HepG2 (cell line): ENCODE results near the gene SRSF10. TPM values are rescaled to one million over a fixed set of nuclear protein-coding genes. Genes with fewer than 3 reads are reported as not detected.

ENCODE experiments used
- ATAC-seq: fragments of 200-7000 bp; cut with Tn5 transposase; 3 replicates; pipeline ENCODE4 v1.9.1; 2020; ENCODE audit warnings: mild to moderate bottlenecking, moderate library complexity
- BruUV-seq: library from RNA; stranded (reverse); fragments of 400-500 nt; replicated peaks from 2 replicates; lab custom pipeline; 2021; lab: Mats Ljungman, UMichigan
- CTCF ChIA-PET: fragments of 300-600 bp; formaldehyde crosslinking; extraction: SDS; loops from one replicate; lab custom pipeline; 2021; ENCODE audit warnings: low total read pairs, inconsistent platforms, low intra/inter-chr PET ratio; lab: Yijun Ruan, JAX
- POLR2A ChIA-PET: fragments of 350-600 bp; sonication (Branson Sonifier 250); formaldehyde crosslinking; loops from one replicate; lab custom pipeline; 2020; ENCODE audit warnings: antibody characterized with exemption, inconsistent platforms; lab: Yijun Ruan, JAX
- DNase-seq: peaks from one replicate; pipeline ENCODE4 v3.0.0-alpha.2; 2015; ENCODE audit warnings: low spot score
- FAIRE-seq: peaks from 3 replicates; lab custom pipeline; 2011; peaks lifted over from hg19 to GRCh38; lab: Jason Lieb, UNC
- H2AFZ ChIP-seq: one replicate; pipeline ENCODE4 v1.6.1; 2011; ENCODE audit warnings: low read length, inconsistent platforms
- H3K27ac ChIP-seq: fragments of 300-600 bp; 3 replicates; pipeline ENCODE4 v1.8.0; 2011; ENCODE audit warnings: mixed run types, mild to moderate bottlenecking, mixed read lengths, low read length, inconsistent platforms; ENCODE audit not compliant: insufficient read depth; ENCODE audit errors: extremely low read length
- H3K27me3 ChIP-seq, 2 experiments: fragments of 200-600 bp in 1 of 2; 2 replicates in 1 of 2; 3 replicates in 1 of 2; pipeline versions ENCODE4 v1.6.0 to v1.8.0; 2011; ENCODE audit warnings: low read length in 2 of 2, mild to moderate bottlenecking in 2 of 2, moderate library complexity in 2 of 2, inconsistent platforms in 1 of 2; ENCODE audit not compliant: insufficient read depth in 2 of 2, control insufficient read depth in 1 of 2
- H3K36me3 ChIP-seq, 2 experiments: fragments of 200-600 bp in 1 of 2; replicated peaks in 1 of 2; 2 replicates in 1 of 2; 3 replicates in 1 of 2; pipeline versions ENCODE4 v1.5.1 to v1.8.0; 2011; ENCODE audit warnings: low read length in 2 of 2, inconsistent platforms in 1 of 2; ENCODE audit not compliant: insufficient read depth in 2 of 2, control insufficient read depth in 1 of 2
- H3K4me1 ChIP-seq: 2 replicates; pipeline ENCODE4 v1.5.1; 2012; ENCODE audit warnings: low read length, inconsistent platforms; ENCODE audit not compliant: insufficient read depth
- H3K4me2 ChIP-seq: 2 replicates; pipeline ENCODE4 v1.6.0; 2011; ENCODE audit warnings: low read depth, low read length, inconsistent platforms
- H3K4me3 ChIP-seq, 3 experiments: fragments of 200-600 bp in 1 of 3; sonication (generic), shearing (Covaris generic) in 1 of 3; replicated peaks in 1 of 3; 2 replicates each; pipeline ENCODE4 v1.5.1; 2011 to 2016; ENCODE audit warnings: low read length in 3 of 3, inconsistent platforms in 2 of 3, low read depth in 2 of 3, mild to moderate bottlenecking in 2 of 3, control low read depth in 1 of 3, mixed read lengths in 1 of 3; ENCODE audit not compliant: insufficient read depth in 1 of 3
- H3K79me2 ChIP-seq: one replicate; pipeline ENCODE4 v1.6.1; 2011; ENCODE audit warnings: low read length, inconsistent platforms; ENCODE audit not compliant: insufficient read depth
- H3K9ac ChIP-seq: 2 replicates; pipeline ENCODE4 v1.6.0; 2011; ENCODE audit warnings: mild to moderate bottlenecking, low read depth, low read length, inconsistent platforms; ENCODE audit not compliant: insufficient read depth
- H3K9me3 ChIP-seq: 2 replicates; pipeline ENCODE4 v1.5.1; 2012; ENCODE audit warnings: mild to moderate bottlenecking, low read length
- H4K20me1 ChIP-seq: 2 replicates; pipeline ENCODE4 v1.6.0; 2011; ENCODE audit warnings: inconsistent platforms, mild to moderate bottlenecking, low read length, moderate library complexity; ENCODE audit not compliant: insufficient read depth
- AGO2 ChIP-seq: fragments of 200-400 bp; formaldehyde crosslinking; optimal IDR thresholded peaks from 2 replicates; pipeline ENCODE3; 2017; ENCODE audit warnings: mild to moderate bottlenecking, low read depth, low read length, moderate library complexity
- CBFB ChIP-seq: sonication (generic); formaldehyde crosslinking; IDR thresholded peaks from 2 replicates; pipeline ENCODE4 v1.4.0; 2020; ENCODE audit warnings: missing genetic modification reagents
- PRMT3 ChIP-seq: sonication (generic); formaldehyde crosslinking; IDR thresholded peaks from 2 replicates; pipeline ENCODE4 v1.8.1; 2022; ENCODE audit warnings: low read depth, mild to moderate bottlenecking, moderate library complexity, missing genetic modification reagents, borderline replicate concordance
- SP5 ChIP-seq: IDR thresholded peaks from 2 replicates; pipeline ENCODE4 v1.6.1; 2016; ENCODE audit warnings: low read depth, borderline replicate concordance
- SRSF1 ChIP-seq: fragments of 200-400 bp; formaldehyde crosslinking; optimal IDR thresholded peaks from 2 replicates; pipeline ENCODE3; 2017; ENCODE audit warnings: mild to moderate bottlenecking, low read depth, low read length, moderate library complexity
- ZBTB44 ChIP-seq: sonication (generic); formaldehyde crosslinking; IDR thresholded peaks from 2 replicates; pipeline ENCODE4 v1.4.0; 2020; ENCODE audit warnings: missing genetic modification reagents
- ZBTB7B ChIP-seq: sonication (generic); formaldehyde crosslinking; IDR thresholded peaks from 2 replicates; pipeline ENCODE4 v1.4.0; 2020; ENCODE audit warnings: missing genetic modification reagents
- ZNF337 ChIP-seq: sonication (generic); formaldehyde crosslinking; IDR thresholded peaks from 2 replicates; pipeline ENCODE4 v1.5.1; 2020; ENCODE audit warnings: missing genetic modification reagents, low read depth, mild to moderate bottlenecking, borderline replicate concordance
- ZNF570 ChIP-seq: sonication (generic); formaldehyde crosslinking; IDR thresholded peaks from 2 replicates; pipeline ENCODE4 v1.4.0; 2020; ENCODE audit warnings: mild to moderate bottlenecking, missing genetic modification reagents, borderline replicate concordance
- ZNF589 ChIP-seq: sonication (generic); formaldehyde crosslinking; conservative IDR thresholded peaks from 2 replicates; pipeline ENCODE4 v1.8.0; 2022; ENCODE audit warnings: mild to moderate bottlenecking, moderate library complexity, missing genetic modification reagents
- in situ Hi-C: cut with HindIII; loops from 2 replicates; pipeline ENCODE4 v1.10.0; 2017; ENCODE audit warnings: low pct_unique_long_range_greater_than_20kb; ENCODE audit not compliant: extremely low pct_ligation_motif_present
- intact Hi-C: fragments of 100-400 bp; cut with micrococcal nuclease; formaldehyde crosslinking; loops from one replicate; pipeline ENCODE4 v1.10.0; 2022; ENCODE audit not compliant: unreplicated experiment
- polyA plus RNA-seq, 8 experiments: library from polyadenylated mRNA; depleted of rRNA in 3 of 8; stranded (reverse) in 7 of 8; unstranded in 1 of 8; fragments of >200 nt; fragmentation: Illumina TruSeq in 4 of 8; extraction: Trizol in 4 of 8; gene quantifications; 2 replicates each; pipeline versions ENCODE4 v1.2.1 to v1.2.3, GENCODE V29; 2011 to 2016; ENCODE audit warnings: low read depth in 4 of 8, missing spikeins in 1 of 8, mixed read lengths in 1 of 8; ENCODE audit not compliant: insufficient read depth in 1 of 8
- total RNA-seq, 5 experiments: library from RNA; depleted of rRNA; stranded (reverse); fragments of >200 nt; fragmentation: Illumina TruSeq; extraction: Trizol; gene quantifications; 2 replicates each; pipeline ENCODE4 v1.2.3, GENCODE V29; 2016; ENCODE audit warnings: low read depth in 1 of 5
- TF ChIP-seq, protein P1 (sequence below): sonication (generic); formaldehyde crosslinking; IDR thresholded peaks from 2 replicates; pipeline ENCODE4 v1.5.0; 2020; ENCODE audit warnings: missing genetic modification reagents, mild to moderate bottlenecking, borderline replicate concordance

Gene SRSF10
- total and polyA plus RNA-seq, 2 of the 13 experiments (the other 11 are each of a cell fraction or from before 2014, with no cell fraction given): 126 to 186 TPM

DNA sequence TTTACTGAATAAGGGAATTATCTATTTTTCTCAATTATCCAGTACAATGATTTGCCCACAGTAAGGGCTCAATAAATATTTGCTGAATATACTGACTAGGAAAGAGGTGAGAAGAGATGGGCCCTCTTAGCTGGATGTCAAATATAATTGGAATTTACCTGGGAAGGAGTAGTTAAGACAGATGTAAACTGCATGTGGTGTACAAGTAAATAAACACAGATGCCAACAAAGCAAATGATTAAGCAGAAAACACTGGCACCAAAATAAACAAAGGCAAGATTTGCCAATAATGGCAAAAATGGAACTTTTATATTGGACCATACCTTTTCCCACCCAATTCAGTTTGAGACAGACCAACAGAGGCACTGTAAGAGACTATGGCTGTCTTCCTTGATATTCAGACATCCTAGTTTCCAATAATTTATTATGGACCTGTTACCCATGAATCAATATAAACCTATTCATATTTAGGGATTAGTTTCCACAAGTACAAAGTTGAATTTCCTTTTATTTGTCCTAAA is 13.1 kb downstream of the SRSF10 start:
- Histone ChIP-seq H3K27me3 (no peaks in the 10 kb centered on the region), H3K4me2 (no peak overlapping the region), H3K79me2 (peaks cover 23% of the 10 kb centered on the region), H3K4me1 (no peaks in the 10 kb centered on the region), H3K27ac (no peak overlapping the region), H2AFZ (no peak overlapping the region), H3K36me3 (peaks cover 4 to 22% of the 10 kb centered on the region in 2 experiments), H3K9ac (no peak overlapping the region), H4K20me1 (peaks cover 14% of the 10 kb centered on the region; the same call in 1 of the 2 replicates), H3K9me3 (no peaks in the 10 kb centered on the region), H3K4me3 (no peak overlapping the region)
- no peak for FAIRE-seq
- TF ChIP-seq AGO2 (no peak), CBFB (CRISPR knock-in tag) (no peak), PRMT3 (no peak), SRSF1 (no peak), ZNF337 (CRISPR knock-in tag) (no peak), SP5 (CRISPR knock-in tag) (no peak), ZNF570 (CRISPR knock-in tag) (no peak), ZNF589 (CRISPR knock-in tag) (no peak), ZBTB7B (CRISPR knock-in tag) (no peak), ZBTB44 (CRISPR knock-in tag) (no peak)
- TF ChIP-seq, protein P1, sequence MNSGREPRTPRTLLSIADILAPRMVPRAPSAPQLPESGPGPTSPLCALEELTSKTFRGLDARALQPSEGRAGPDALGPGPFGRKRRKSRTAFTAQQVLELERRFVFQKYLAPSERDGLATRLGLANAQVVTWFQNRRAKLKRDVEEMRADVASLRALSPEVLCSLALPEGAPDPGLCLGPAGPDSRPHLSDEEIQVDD: no peak
- ATAC-seq: no peak
- DNase-seq: no peak
- BruUV-seq: no TSS peak
- POLR2A ChIA-PET: interaction anchor here (1.0 to 1.5 kb wide), 3 partner anchors 8 to 141 kb away, joined by 4 to 5 read pairs (median 5); partner anchors contain the start of genes HMGCL and SRSF10
- CTCF ChIA-PET: no interaction called here
- intact Hi-C loops: no loop called here
- in situ Hi-C loops: no loop called here
